HG03064 (cell line): ENCODE data around the gene KANK3.
A peak's percentile ranks its signal among the peaks of the same experiment; 100 is the strongest.

Experiments
- ATAC-seq: cut with Tn5 transposase; IDR thresholded peaks from one replicate; pipeline ENCODE4 v1.9.1; 2021; ENCODE audit warnings: low read depth; ENCODE audit not compliant: unreplicated experiment

Gene KANK3

DNA sequence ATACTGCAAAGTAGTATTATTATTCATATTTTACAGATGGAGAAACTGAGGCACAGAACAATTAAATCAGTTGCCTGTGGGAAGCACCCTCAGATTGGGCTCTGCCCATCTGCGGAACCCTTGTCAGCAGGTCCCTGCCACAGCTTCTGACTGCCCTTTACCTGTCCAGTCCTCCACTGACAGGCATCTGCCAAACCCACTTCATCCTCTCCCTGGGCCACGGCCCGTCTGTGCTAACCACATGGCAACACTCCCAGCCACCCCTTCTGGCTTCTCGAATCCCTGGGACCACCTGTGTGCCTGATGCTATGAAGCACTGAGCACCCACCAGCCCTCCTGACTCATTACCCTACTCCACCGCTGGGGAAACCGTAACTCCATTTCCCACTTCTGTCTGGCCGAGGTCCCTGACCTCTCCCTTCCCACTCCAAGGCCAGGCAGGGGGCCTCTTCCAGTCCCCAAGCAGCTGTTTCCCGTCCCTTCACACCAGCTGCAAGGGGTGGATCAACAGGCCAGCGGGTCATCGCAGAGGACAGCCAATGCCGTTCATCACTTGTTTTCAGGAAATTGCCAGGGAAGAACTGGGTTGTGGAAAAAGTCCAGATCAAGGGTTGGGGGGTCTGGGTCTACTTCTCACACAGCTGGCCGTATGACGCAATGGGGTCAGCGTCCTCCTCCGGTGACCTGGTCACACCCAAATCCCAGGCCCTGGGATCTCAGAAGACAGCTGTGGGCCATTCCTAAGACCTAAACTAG lies 2.5 kb downstream of the KANK3 start:
- no peak for ATAC-seq

DNA sequence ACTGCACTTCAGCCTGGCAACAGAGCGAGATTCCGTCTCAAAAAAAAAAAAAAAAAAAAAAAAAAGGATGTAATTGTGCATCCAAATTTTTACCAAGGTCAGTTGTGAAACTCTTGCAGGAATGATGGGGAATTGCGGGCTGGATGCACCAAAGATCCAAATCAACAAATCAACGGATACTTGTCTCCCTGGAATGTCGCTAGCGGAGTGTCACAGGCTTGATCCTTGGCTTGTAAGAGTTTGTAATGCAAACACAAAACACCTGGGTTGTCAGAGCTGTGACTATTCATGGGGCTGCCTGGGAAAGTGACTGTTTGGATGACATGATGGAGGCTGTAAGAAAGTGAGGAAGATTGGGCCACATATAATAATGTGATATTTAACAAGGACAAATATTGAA lies 4.2 kb downstream of the KANK3 start:
- no peak for ATAC-seq

DNA sequence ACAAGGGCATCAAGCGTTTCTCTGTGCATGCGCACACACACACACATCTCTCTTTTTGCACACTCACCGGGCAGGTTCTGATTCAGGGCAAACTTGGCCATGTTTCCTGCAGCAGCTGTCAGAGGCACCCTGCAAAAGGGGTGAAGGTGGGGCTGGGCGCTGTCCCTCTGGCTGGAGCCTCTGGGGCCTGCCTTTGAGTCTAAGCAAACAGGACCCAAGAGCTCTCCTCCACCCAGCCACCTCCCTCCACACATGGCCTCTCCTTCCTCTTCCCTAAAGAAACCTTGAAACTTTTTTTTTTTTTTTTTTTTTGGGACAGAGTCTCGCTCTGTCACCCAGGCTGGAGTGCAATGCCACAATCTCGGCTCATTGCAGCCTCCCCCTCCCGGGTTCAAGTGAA lies 5.3 kb downstream of the KANK3 start:
- ATAC-seq, result no peak

DNA sequence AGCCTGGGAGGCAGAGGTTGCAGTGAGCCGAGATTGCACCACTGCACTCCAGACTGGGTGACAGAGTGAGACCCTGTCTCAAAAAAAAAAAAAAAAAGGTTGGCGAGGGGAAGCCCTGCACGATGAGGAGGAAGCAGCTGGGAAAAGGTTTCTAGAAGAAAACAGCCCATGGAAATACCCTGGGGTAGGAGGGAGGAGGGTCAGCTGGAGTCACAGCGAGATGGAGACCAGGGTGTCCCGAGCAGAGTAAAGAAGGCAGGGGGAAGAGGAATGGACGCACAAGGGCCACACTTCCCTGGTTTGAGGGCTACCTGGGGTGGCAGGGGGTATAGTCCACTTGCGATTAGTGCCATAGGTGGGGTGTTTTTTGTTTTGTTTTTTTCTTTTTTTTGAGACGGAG lies 6.4 kb downstream of the KANK3 start:
- no peak for ATAC-seq

DNA sequence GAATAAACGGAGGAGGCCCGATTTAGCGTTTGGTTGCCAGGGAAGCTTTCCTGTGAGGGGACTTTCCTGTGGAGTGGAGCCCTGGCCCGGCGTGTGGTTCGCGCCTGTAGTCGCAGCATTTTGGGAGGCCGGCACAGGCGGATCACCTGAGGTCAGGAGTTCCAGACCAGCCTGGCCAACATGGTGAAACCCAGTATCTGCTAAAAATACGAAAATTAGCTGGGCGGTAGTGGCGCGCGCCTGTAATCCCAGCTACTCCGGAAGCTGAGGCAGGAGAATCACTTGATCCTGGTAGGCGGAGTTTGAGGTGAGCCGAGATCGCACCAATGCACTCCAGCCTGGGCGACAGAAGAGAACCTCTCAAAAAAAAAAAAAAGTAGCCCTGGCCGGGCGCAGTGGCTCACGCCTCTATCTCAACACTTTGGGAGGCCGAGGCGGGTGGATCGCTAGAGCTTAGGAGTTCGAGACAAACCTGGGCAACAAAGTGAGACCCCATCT lies 6.9 kb downstream of the KANK3 start:
- ATAC-seq, result no peak

DNA sequence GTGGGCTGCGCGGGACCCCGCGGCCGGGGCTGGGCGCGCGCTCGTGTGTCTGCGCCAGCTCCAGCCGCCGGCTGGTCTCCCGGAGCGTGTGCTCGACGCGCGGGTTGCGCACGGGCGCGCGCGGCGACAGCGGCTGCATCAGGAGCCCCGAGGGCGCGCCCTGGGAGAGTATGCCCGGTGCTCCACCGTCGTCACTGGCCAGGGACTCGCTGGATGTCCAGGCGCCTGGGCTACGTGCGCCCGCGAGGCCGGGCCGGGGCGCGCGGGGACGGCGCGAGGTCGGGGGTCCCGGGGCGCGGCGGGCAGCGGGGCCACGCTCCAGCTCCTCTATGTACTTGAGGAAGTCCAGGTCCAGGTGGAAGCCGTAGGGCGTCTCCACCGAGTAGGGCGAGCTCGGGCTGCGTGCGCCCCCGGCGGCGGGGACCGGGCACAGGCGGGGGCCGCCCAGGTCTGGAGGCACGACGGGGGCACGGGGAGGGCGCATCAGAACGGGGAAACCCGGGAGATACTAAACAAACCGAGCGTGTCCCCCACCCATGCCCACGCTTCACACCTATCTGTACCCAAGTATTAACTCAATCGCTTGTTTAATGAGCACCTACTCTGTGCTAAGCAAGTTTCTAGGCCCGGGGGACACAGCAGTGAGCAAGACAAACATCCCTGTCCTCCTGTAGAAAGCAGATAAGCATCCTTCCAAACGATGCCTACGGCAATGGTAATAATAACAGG lies 7.6 kb downstream of the KANK3 start:
- no peak for ATAC-seq

DNA sequence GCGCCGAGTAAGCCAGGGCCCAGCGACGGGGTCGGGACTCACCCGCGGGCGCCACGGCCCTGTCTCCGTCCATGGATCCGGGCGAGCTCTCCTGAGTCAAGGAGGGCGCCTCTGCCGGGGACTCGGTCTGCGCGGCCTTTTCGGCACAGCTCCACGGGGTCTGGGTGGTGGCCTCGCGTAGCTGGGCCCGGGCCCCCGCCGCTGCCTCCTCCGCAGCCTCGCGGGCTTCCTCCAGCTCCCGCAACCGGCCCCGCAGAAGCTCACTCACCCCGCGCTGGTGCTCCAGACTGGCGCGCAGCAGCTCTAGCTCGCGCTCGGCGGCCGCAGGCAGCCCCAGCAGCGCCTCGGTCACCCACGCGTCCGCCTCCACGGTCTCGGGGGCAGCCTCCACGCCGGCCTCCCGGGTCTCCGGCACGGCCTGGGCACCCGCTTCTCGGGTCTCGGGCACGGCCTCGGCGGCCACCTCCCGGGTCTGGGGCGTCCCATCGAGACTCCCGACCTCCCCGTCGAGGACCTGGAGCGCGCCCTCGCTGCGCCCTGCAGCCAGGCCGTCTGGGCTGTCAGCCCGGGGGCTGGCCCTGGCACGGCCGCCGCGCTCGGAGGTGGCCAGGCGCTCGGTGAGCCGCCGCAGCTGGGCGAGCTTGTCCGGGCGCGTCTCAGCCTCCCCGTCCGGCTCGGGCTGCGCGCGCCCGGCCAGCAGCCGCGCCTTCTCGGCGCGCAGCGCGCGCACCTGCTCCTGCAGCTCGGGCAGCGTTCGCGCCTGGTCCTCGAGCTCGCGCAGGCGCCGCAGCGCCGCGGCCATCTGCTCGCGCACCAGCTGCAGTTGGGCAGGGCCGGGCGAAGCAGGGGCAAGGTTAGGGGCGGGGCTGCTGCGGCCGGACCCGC lies 8.4 kb downstream of the KANK3 start:
- no peak for ATAC-seq

DNA sequence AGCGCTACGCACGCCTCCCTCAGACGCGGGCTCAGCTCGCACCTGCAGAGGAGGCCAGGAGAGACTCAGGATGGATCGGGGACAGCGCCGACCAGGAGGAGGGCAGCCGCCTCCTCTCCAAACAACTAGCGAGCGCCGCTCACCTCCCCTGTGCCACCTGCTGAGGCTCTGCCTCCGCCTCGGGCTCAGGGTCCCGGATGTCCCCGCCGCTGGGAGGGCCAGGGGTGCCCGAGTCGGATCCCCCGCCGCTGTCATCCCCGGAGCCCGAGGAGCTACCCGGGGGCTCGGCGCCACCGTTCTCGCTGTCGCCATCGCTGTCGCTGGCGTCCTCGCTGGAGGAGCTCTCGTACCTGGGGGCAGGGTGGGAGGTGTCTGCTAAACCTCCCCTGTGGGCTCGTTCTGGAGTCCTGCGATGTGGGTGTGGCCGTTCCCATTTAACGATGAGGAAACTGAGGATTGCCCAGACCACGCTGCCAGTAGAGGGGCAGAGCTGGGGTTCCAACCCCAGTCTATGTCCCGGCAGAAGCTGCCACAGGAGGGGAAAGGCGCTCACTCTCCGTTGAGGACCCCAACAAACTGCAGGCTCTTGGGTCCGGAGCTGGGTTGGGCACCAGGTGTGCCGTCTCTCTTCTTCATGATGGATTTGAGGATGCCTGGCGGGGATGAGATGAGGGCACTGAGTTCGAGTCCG lies 9.2 kb downstream of the KANK3 start:
- no peak for ATAC-seq

DNA sequence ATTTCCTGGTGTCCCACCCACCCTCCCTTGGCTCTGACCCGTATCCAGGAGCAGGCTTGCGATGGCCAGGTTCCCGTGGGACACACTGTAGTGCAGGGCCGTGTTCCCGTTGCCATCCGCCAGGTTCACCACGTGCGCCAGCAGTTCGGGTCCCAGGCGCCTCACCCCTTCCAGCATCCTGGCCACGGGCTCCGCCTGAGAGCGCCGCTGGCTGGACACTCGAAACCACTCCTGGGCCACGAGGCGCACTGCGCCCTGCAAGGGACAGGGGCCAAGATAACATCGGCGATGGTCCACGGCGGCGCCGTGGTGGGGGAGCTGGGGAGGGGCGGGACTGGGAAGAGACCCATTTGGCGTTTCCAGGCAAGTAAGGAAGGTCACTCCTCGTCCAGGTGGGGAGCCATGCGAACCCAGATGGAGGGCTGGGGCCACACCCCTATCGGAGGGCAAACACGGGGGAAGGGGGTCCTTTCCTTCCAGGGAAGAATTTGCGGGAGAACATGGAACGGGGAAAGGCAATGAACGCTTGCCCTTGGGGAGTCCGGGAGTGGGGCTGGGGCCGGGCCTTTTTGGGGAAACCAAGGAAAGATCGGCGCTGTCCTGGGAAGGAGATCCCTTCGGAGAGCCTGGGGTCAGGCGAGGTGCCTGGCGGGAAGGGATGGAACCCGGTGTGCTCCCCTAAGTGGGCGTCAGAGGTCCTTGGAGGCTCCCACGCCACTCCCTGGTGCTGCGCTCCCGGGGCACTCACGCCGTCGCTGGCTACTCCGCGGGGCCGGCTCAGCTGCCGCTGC lies 9.9 kb downstream of the KANK3 start:
- no peak for ATAC-seq

DNA sequence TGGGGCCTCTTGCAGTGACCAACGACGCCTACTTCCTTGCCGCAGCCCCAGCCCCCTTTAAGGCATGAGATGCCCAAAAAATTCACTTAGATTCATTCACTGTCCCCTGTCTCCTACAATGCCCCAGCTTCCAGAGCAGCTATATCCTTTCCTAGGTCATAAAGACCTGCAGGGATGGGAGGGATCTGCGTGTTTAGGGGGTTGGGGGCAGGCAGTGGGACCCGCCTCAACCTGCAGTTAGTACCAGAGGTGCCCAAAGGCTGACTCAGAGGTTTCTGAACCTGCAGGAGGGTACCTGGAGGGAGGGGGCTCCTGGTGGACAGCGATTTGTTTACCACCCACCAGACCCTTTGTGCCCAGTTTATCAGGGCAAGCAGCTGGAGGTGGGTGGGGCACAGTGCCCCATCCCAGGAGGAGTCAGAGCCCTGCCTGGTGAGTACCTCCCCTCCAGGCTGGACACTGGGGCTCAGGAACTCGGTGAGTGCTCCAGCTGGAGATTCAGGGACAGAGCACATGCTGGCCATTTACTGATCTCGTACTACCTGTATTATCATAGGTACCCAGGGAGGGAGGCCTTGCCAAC lies 11.7 kb downstream of the KANK3 start:
- no peak for ATAC-seq

DNA sequence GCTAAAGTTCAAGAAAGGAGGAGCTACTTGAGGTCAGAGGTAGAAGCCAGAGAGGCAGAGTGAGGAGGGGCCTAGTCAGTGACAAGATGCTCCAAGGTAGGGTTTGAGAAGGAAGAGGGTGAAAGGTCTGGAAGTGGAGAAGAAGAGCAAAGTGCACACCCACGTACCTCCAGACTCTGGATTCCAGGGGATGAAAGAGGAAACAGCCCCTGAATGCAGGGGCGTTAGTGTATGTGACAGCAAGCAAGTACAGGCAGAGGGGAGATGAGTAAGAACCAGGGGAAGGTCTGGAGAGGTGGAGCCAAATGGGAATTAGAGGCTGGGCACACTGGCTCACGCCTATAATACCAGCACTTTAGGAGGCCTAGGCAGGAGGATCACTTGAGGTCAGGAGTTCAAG lies 13.1 kb downstream of the KANK3 start:
- ATAC-seq, result no peak

DNA sequence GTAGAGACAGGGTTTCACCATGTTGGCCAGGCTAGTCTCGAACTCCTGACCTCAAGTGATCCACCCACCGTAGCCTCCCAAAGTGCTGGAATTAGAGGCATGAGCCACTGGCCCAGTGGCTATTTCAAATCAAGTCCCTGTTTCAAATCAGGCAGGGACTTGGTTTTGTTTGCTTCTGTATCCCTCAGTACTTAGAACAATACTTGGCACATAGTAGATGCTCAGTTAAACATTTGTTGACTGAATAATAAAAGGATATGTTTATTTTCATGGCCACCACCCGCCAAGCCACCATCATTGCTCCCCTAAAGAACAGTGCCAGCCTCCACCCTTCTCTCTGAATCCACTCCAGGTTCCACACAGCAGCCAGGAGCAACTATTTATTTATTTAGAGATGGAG lies 17.6 kb downstream of the KANK3 start:
- ATAC-seq, result no peak

DNA sequence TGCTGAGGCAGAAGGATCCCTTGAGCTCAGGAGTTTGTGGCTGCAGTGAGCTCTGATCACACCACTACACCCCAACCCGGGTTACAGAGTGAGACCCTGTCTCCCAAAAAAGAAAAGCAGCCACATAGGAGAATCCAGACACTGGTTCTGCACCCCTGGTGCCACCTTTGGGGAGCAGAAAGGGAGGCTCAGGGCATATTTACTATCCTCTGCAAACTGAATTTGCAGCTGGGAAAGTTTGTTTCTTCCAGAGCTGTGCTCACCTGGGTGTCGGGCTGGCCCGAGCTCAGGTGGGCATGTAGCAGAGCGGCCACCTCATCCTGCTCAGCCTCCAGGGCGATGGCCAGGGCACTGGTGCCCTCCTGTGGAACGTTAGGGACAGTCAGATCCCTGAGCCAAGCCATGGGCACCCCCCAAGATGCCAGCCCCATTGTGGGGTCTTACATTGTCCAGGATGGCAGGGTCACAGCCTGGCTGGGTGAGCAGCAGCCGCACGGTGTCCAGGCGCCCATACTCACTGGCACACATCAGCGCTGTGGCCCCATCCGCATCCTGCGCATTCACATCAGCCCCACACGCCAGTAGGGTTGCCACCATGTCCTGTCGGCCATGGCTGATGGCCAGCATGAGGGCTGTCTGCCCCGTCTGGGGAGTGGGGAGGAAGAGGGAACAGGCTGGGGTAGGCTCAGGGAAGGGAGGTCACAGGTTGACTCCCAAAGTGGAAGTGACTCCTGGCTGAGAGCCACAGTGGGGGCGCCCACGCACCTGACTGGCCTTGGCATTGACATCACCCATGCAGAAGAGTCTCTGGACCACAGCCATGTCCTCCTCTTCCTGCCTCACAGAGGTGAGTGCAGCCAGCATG lies 18.6 kb downstream of the KANK3 start:
- no peak for ATAC-seq

DNA sequence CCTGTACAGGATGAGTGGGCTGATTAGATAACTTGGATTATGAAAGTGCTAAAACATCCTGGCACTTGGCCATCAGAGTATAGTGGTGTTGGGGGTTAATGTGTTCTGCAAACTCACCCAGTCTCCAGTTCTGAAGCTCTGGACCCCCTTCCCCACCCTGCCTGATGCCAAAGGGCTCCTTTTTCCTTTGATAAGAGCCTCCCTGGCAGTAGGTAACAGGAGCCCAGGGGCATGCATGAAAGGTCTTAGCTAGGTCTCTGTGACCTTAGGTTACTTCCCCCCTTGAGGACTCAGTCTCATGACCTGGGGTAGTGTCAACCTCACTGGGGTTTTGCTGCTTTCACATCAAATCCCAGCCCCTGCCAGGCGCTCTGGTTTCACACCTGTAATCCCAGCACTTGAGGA lies 19.3 kb downstream of the KANK3 start:
- ATAC-seq, result no peak

DNA sequence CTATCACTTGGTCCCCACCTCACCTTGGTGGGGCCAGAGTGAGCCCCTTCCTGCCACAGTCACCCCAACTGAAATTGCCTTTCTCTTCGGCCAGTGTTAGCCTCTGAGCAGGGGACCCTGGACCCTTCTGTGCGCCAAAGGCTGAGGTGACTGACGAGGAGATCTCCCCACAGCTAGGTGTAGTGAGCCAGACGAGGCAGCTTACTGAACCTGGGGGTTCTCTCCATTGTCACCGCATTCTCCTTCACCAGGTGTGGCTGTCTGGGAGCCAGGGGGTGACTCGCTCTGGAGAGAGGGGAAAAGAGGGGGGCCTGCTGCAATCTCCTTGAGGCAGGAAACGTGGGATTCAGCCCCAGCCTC lies 20.4 kb downstream of the KANK3 start:
- no peak for ATAC-seq

DNA sequence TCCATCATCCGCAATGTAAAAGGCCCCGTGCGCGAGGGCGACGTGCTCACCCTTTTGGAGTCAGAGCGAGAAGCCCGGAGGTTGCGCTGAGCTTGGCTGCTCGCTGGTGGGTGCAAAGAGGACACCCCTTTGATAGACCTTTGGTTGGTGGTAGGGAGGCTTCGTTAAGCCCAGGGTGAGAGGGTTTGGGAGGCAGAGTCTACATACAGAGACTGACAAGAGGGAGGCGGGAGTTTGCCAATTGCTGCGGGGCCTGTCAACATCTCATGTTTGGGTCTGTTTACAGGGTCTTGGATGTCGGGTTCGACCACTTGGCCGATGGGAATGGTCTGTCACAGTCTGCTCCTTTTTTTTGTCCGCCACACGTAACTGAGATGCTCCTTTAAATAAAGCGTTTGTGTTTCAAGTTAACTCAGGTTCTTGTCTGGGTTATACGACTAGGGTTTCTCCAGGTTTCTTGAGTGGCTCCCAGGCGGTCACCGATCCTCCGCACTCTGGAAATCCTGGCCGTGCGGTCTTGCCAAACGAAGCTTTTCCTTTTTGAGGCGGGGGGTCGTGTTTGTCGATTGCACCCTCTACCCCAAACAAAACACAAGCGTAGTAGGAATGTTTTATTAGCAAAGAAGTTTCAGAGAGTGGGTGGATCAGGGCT lies 20.9 kb downstream of the KANK3 start:
- ATAC-seq, result no peak

DNA sequence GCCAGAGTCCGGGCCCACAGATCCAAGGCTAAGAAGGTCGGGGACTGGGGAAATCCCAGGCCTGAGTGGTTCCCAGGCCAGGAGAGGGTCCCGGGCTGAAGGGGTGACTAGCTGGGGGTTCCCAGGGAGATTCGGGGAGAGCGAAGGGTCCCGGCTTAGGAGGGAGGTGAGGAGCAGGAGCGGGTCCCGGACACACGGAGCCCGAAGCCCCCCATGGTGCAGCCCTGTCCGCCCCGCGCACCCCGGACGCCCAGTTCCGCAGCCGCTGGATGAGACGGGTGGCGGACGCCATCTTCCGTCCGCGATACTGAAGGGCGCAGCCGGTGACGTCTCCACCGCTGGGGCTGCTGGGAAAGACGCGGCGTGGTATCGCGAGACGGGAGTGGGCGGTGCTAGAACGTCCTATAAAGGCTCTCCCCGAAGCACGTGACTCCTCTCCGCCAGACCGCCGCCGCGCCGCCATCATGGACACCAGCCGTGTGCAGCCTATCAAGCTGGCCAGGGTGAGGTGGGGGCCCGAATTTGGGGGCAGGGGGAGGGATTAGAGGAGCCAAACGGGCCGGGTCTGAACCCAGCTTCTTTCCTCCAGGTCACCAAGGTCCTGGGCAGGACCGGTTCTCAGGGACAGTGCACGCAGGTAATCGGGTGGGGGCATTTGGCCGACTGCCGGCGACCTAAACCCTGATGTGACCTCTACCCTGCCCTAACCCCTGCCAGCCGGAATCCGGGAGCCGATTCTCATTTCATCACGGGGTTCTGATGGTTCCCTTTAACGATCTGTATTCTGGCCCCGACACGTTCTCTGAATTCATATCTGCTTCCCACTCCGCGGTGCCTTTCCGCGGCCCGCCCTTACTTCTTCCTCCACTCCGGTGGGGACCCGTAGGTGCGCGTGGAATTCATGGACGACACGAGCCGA lies 21.7 kb downstream of the KANK3 start, which contains the start of the genes NDUFA7 and RPS28:
NDUFA7 (minus strand) TSS at position 309 of the 919 bp plus-strand sequence; CDS start at position 292, 17 bp downstream.
RPS28 (plus strand) TSS at position 430 of the 919 bp plus-strand sequence; CDS start at position 465, 35 bp downstream.
- peak; percentile 66 for ATAC-seq
